CD8-positive, alpha-beta memory T cell (primary cell): ENCODE results near the gene ZNF641. TPM values are rescaled to one million over a fixed set of nuclear protein-coding genes. Genes with fewer than 3 reads are reported as not detected.

Source experiments
- CTCF ChIA-PET: fragments of 350-600 bp; sonication (Branson Sonifier 250); formaldehyde crosslinking; loops from one replicate; lab custom pipeline; 2021; ENCODE audit warnings: antibody characterized with exemption; lab: Charles Lee
- POLR2A ChIA-PET: fragments of 350-600 bp; sonication (Branson Sonifier 250); formaldehyde crosslinking; loops from one replicate; lab custom pipeline; 2021; ENCODE audit warnings: antibody characterized with exemption; lab: Charles Lee
- DNase-seq, 5 donors: peaks; one replicate each; pipeline versions ENCODE4 v3.0.0 to v3.0.0-alpha.2; 2020 to 2022; ENCODE audit warnings: mixed read lengths in 1 of 5
- H3K27ac ChIP-seq: one replicate; pipeline ENCODE4 v1.7.0; 2013; ENCODE audit warnings: low read depth, mild to moderate bottlenecking, low read length, moderate library complexity
- H3K27me3 ChIP-seq: 2 replicates; pipeline ENCODE4 v1.7.0; 2013; ENCODE audit warnings: low read length, mild to moderate bottlenecking; ENCODE audit not compliant: insufficient read depth, poor library complexity, severe bottlenecking
- H3K36me3 ChIP-seq: 2 replicates; pipeline ENCODE4 v1.7.0; 2013; ENCODE audit warnings: mild to moderate bottlenecking, low read length, moderate library complexity; ENCODE audit not compliant: insufficient read depth
- H3K4me1 ChIP-seq: 2 replicates; pipeline ENCODE4 v1.7.0; 2013; ENCODE audit warnings: mild to moderate bottlenecking, low read length, moderate library complexity; ENCODE audit not compliant: insufficient read depth
- H3K4me3 ChIP-seq: 2 replicates; pipeline ENCODE4 v1.7.0; 2013; ENCODE audit warnings: mild to moderate bottlenecking, low read length
- H3K9me3 ChIP-seq: 2 replicates; pipeline ENCODE4 v1.7.0; 2013; ENCODE audit warnings: mild to moderate bottlenecking, low read length
- H3K27ac Mint-ChIP-seq, 8 donors: one replicate each; pipeline ENCODE4 v1.8.0; 2020 to 2021; ENCODE audit warnings: mixed read lengths in 8 of 8, mild to moderate bottlenecking in 6 of 8, inconsistent platforms in 3 of 8, moderate library complexity in 3 of 8
- H3K27me3 Mint-ChIP-seq, 2 donors: one replicate each; pipeline ENCODE4 v1.8.0; 2020 to 2021; ENCODE audit warnings: mixed read lengths in 2 of 2, mild to moderate bottlenecking in 1 of 2, moderate library complexity in 1 of 2
- H3K36me3 Mint-ChIP-seq, 3 donors: one replicate each; pipeline ENCODE4 v1.8.0; 2020 to 2021; ENCODE audit warnings: mixed read lengths in 3 of 3, inconsistent platforms in 1 of 3, mild to moderate bottlenecking in 1 of 3
- H3K4me1 Mint-ChIP-seq, 3 donors: one replicate each; pipeline ENCODE4 v1.8.0; 2020 to 2021; ENCODE audit warnings: mixed read lengths in 3 of 3, inconsistent platforms in 1 of 3, mild to moderate bottlenecking in 1 of 3
- H3K4me3 Mint-ChIP-seq, 7 donors: one replicate each; pipeline ENCODE4 v1.8.0; 2020 to 2021; ENCODE audit warnings: mixed read lengths in 7 of 7, mild to moderate bottlenecking in 6 of 7, moderate library complexity in 4 of 7, inconsistent platforms in 2 of 7
- H3K9me3 Mint-ChIP-seq, 5 donors: one replicate each; pipeline ENCODE4 v1.8.0; 2020 to 2022; ENCODE audit warnings: mixed read lengths in 5 of 5, mild to moderate bottlenecking in 3 of 5, moderate library complexity in 2 of 5, inconsistent platforms in 1 of 5
- polyA plus RNA-seq: library from polyadenylated mRNA; unstranded; fragments of 300-500 nt; fragmentation: Illumina TruSeq; gene quantifications from one replicate; pipeline ENCODE4 v1.2.3, GENCODE V29; 2021
- total RNA-seq, 2 experiments: library from RNA; stranded (reverse); gene quantifications; one replicate each; pipeline ENCODE4 v1.2.3, GENCODE V29; 2021

ZNF641 gene
- total and polyA plus RNA-seq, 3 experiments from 2014 or later: 10.6 to 16.3 (median 13.4) TPM

GRCh38 chr12:48331399-48331798 is 19.3 kb downstream of the ZNF641 start:
- no peaks in the 10 kb centered on the region for H3K4me1 ChIP-seq
- Mint-ChIP-seq H3K4me3 (no peak overlapping the region), H3K4me1 (peaks cover 9 to 12% (median 10%) of the 10 kb centered on the region in 3 donors), H3K27ac (no peak overlapping the region), H3K36me3 (peaks cover 0 to under 1% (median 0%) of the 10 kb centered on the region in 3 donors), H3K27me3 (peaks cover 4% of the 10 kb centered on the region in 2 donors), H3K9me3 (no peaks in the 10 kb centered on the region)
- ChIA-PET POLR2A (no interaction called here), CTCF (no interaction called here)
- no peaks in the 10 kb centered on the region for H3K36me3 ChIP-seq
- H3K27ac ChIP-seq: no peak overlapping the region
- no peaks in the 10 kb centered on the region for H3K27me3 ChIP-seq
- DNase-seq: no peak
- H3K9me3 ChIP-seq: no peaks in the 10 kb centered on the region
- H3K4me3 ChIP-seq: no peak overlapping the region

GRCh38 chr12:48329199-48329939 is 21.4 kb downstream of the ZNF641 start:
- CTCF ChIA-PET: no interaction called here
- no peak overlapping the region for H3K27ac ChIP-seq
- DNase-seq: no peak
- H3K4me1 Mint-ChIP-seq: peaks cover 1 to 5% (median 2%) of the 10 kb centered on the region in 3 donors
- no peak overlapping the region for H3K27ac Mint-ChIP-seq
- H3K9me3 Mint-ChIP-seq: peaks cover 0 to 2% (median 0%) of the 10 kb centered on the region in 5 donors
- POLR2A ChIA-PET: no interaction called here
- H3K27me3 Mint-ChIP-seq: peaks cover 18% of the 10 kb centered on the region in 2 donors
- no peaks in the 10 kb centered on the region for H3K4me1 ChIP-seq
- no peaks in the 10 kb centered on the region for H3K9me3 ChIP-seq
- no peaks in the 10 kb centered on the region for H3K36me3 ChIP-seq
- H3K4me3 ChIP-seq: no peak overlapping the region
- no peak overlapping the region for H3K4me3 Mint-ChIP-seq
- H3K27me3 ChIP-seq: no peaks in the 10 kb centered on the region
- peaks cover 0 to 3% (median 0%) of the 10 kb centered on the region in 3 donors for H3K36me3 Mint-ChIP-seq

- peaks cover 7 to 18% of the 10 kb centered on the region in 2 donors for H3K27me3 Mint-ChIP-seq
- no peak overlapping the region for H3K27ac Mint-ChIP-seq
- no peaks in the 10 kb centered on the region for H3K36me3 ChIP-seq
- H3K4me1 ChIP-seq: no peaks in the 10 kb centered on the region
- DNase-seq: no peak
- H3K4me1 Mint-ChIP-seq: peaks cover 0 to 4% (median 0%) of the 10 kb centered on the region in 3 donors
- no peaks in the 10 kb centered on the region for H3K9me3 ChIP-seq
- no peak overlapping the region for H3K27ac ChIP-seq
- peaks cover 3 to 11% (median 7%) of the 10 kb centered on the region in 5 donors for H3K9me3 Mint-ChIP-seq
- H3K27me3 ChIP-seq: no peaks in the 10 kb centered on the region
- ChIA-PET CTCF (interaction anchor here (1.8 kb wide), 1 partner anchor 16 kb away, joined by 3 read pairs; no protein-coding TSS in a partner anchor), POLR2A (no interaction called here)
- no peak overlapping the region for H3K4me3 Mint-ChIP-seq
- H3K36me3 Mint-ChIP-seq: peaks cover 0 to 3% (median 0%) of the 10 kb centered on the region in 3 donors
- H3K4me3 ChIP-seq: no peak overlapping the region
These were observed 34.2 kb downstream of the ZNF641 start for GRCh38 chr12:48316491-48316890.

GRCh38 chr12:48311313-48311712 is 39.4 kb downstream of the ZNF641 start:
- DNase-seq: no peak
- ChIA-PET POLR2A (no interaction called here), CTCF (no interaction called here)
- no peaks in the 10 kb centered on the region for H3K27me3 ChIP-seq
- H3K36me3 ChIP-seq: no peaks in the 10 kb centered on the region
- Mint-ChIP-seq H3K27me3 (peaks cover 1% of the 10 kb centered on the region in 2 donors), H3K4me3 (no peak overlapping the region), H3K27ac (peak overlapping the region in 2 of 8 donors; percentile 29 to 76), H3K4me1 (peaks cover 0 to 4% (median 0%) of the 10 kb centered on the region in 3 donors), H3K36me3 (peaks cover 0 to 3% (median 0%) of the 10 kb centered on the region in 3 donors), H3K9me3 (peaks cover 0 to 5% (median 3%) of the 10 kb centered on the region in 5 donors)
- no peak overlapping the region for H3K4me3 ChIP-seq
- no peaks in the 10 kb centered on the region for H3K9me3 ChIP-seq
- no peaks in the 10 kb centered on the region for H3K4me1 ChIP-seq
- H3K27ac ChIP-seq: no peak overlapping the region

- H3K9me3 ChIP-seq: no peaks in the 10 kb centered on the region
- H3K4me3 Mint-ChIP-seq: no peak overlapping the region
- POLR2A ChIA-PET: no interaction called here
- H3K27me3 ChIP-seq: no peaks in the 10 kb centered on the region
- no peaks in the 10 kb centered on the region for H3K36me3 Mint-ChIP-seq
- no peaks in the 10 kb centered on the region for H3K36me3 ChIP-seq
- H3K4me1 Mint-ChIP-seq: peaks cover 0 to 4% (median 0%) of the 10 kb centered on the region in 3 donors
- no peak for DNase-seq
- no peaks in the 10 kb centered on the region for H3K4me1 ChIP-seq
- no peaks in the 10 kb centered on the region for H3K9me3 Mint-ChIP-seq
- H3K27ac Mint-ChIP-seq: no peak overlapping the region
- H3K27ac ChIP-seq: no peak overlapping the region
- CTCF ChIA-PET: no interaction called here
- no peaks in the 10 kb centered on the region for H3K27me3 Mint-ChIP-seq
- H3K4me3 ChIP-seq: no peak overlapping the region
These were observed 43.5 kb downstream of the ZNF641 start for GRCh38 chr12:48307269-48307668.

- no peaks in the 10 kb centered on the region for H3K36me3 Mint-ChIP-seq
- H3K4me1 Mint-ChIP-seq: no peaks in the 10 kb centered on the region
- no peaks in the 10 kb centered on the region for H3K36me3 ChIP-seq
- no peaks in the 10 kb centered on the region for H3K9me3 Mint-ChIP-seq
- H3K27me3 ChIP-seq: no peaks in the 10 kb centered on the region
- DNase-seq: no peak
- POLR2A ChIA-PET: no interaction called here
- CTCF ChIA-PET: no interaction called here
- no peaks in the 10 kb centered on the region for H3K9me3 ChIP-seq
- no peak overlapping the region for H3K27ac ChIP-seq
- H3K4me3 ChIP-seq: no peak overlapping the region
- H3K4me3 Mint-ChIP-seq: no peak overlapping the region
- H3K27ac Mint-ChIP-seq: no peak overlapping the region
- no peaks in the 10 kb centered on the region for H3K27me3 Mint-ChIP-seq
- no peaks in the 10 kb centered on the region for H3K4me1 ChIP-seq
These were observed 45.5 kb downstream of the ZNF641 start for GRCh38 chr12:48305190-48305589.

- no peaks in the 10 kb centered on the region for H3K9me3 ChIP-seq
- Mint-ChIP-seq H3K27ac (no peak overlapping the region), H3K27me3 (no peaks in the 10 kb centered on the region), H3K9me3 (no peaks in the 10 kb centered on the region), H3K36me3 (no peaks in the 10 kb centered on the region), H3K4me3 (no peak overlapping the region), H3K4me1 (no peaks in the 10 kb centered on the region)
- H3K36me3 ChIP-seq: no peaks in the 10 kb centered on the region
- no peak overlapping the region for H3K4me3 ChIP-seq
- CTCF ChIA-PET: no interaction called here
- no peaks in the 10 kb centered on the region for H3K4me1 ChIP-seq
- DNase-seq: no peak
- no peak overlapping the region for H3K27ac ChIP-seq
- POLR2A ChIA-PET: no interaction called here
- no peaks in the 10 kb centered on the region for H3K27me3 ChIP-seq
These were observed 48.4 kb downstream of the ZNF641 start for GRCh38 chr12:48302161-48302911.

GRCh38 chr12:48300774-48301173 is 49.9 kb downstream of the ZNF641 start:
- POLR2A ChIA-PET: no interaction called here
- no peaks in the 10 kb centered on the region for H3K36me3 Mint-ChIP-seq
- Histone ChIP-seq H3K9me3 (no peaks in the 10 kb centered on the region), H3K27me3 (peaks cover 5% of the 10 kb centered on the region), H3K4me1 (no peaks in the 10 kb centered on the region), H3K27ac (no peak overlapping the region), H3K4me3 (no peak overlapping the region), H3K36me3 (no peaks in the 10 kb centered on the region)
- CTCF ChIA-PET: interaction anchor here (1.0 kb wide), 1 partner anchor 15 kb away, joined by 3 read pairs; no protein-coding TSS in a partner anchor
- H3K4me3 Mint-ChIP-seq: no peak overlapping the region
- peaks cover 8 to 11% (median 11%) of the 10 kb centered on the region in 3 donors for H3K4me1 Mint-ChIP-seq
- no peak overlapping the region for H3K27ac Mint-ChIP-seq
- H3K27me3 Mint-ChIP-seq: peaks cover 4 to 14% of the 10 kb centered on the region in 2 donors
- H3K9me3 Mint-ChIP-seq: no peaks in the 10 kb centered on the region
- no peak for DNase-seq
